ENCODE results near the gene DCDC2B. TPM values are rescaled to one million over a fixed set of nuclear protein-coding genes. Genes with fewer than 3 reads are reported as not detected.

Gene DCDC2B
- total RNA-seq, 1 experiment from 2014 or later, result not detected

- peaks cover 6% of the 10 kb centered on the region; the same call in 1 of the 2 replicates for H4K20me1 ChIP-seq (ENCODE audit: insufficient read depth, low read depth, low read length)
- peaks cover 22% of the 10 kb centered on the region for H3K36me3 ChIP-seq (ENCODE audit: insufficient read depth, low read length)
- peaks cover 42% of the 10 kb centered on the region for H3K79me2 ChIP-seq (ENCODE audit: low read length)
- no peaks in the 10 kb centered on the region for H3K9me2 ChIP-seq (replicated peaks; ENCODE audit: insufficient read depth, low read length)
- peak within 1 kb of the TSS; percentile 96 for H3K4me2 ChIP-seq (ENCODE audit: low read depth, low read length, poor library complexity, severe bottlenecking)
- H3K27me3 ChIP-seq (ENCODE audit: low read length), result no peaks in the 10 kb centered on the region
- peak within 1 kb of the TSS; percentile 84 for H3K9ac ChIP-seq (ENCODE audit: low read length)
- DNase-seq, result peak; percentile 97
- peak within 1 kb of the TSS; percentile 64; the same call in 1 of the 2 replicates for H2AFZ ChIP-seq (ENCODE audit: low read length)
- H3K9me3 ChIP-seq (ENCODE audit: low read length), result no peaks in the 10 kb centered on the region
- peak within 1 kb of the TSS; percentile 84 for H3K4me3 ChIP-seq (ENCODE audit: low read length)
- H3K4me1 ChIP-seq (ENCODE audit: low read length), result peaks cover 29% of the 10 kb centered on the region
- H3K27ac ChIP-seq (ENCODE audit: low read length), result peak within 1 kb of the TSS; percentile 75
Observed at GRCh38 chr1:32179443-32180185, 29.3 kb upstream of the DCDC2B start, which contains the start of gene TXLNA. TXLNA (plus strand) TSS chr1:32179675; CDS start chr1:32180346, 671 bp downstream.

DNA sequence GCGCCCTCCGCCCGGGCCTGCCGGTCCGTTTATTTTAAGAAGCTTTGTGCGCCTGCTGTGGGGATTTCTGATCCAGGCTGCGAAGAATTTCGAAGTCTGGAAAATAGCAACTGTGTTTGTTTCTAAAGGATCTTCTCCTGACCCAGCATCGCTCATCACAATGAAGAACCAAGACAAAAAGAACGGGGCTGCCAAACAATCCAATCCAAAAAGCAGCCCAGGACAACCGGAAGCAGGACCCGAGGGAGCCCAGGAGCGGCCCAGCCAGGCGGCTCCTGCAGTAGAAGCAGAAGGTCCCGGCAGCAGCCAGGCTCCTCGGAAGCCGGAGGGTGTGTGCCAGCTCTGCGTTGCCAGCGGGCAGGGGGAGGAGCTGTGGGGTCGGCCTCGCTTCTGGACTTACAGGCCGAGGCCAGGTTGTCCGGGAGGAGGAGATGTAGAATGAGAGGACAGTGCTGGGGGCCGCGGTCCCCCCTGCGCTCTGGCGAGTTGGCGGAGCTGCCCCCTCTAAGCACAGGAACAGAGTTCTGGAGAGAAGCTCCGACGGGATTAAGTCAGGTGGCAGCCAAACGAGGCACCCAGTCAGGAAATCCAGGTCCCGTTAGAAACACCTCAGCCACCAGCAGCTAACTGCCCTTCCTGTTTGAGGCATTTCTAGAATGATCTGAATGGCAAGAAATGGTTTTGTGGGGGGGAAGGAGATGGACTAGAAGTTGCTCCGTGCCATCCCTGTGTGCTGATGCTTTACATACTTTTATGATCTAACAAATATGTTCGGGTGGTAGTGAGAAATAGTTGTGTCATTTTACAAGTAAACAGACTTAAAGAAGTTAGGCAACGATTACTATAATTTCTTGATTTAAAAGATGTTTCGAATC is 28.5 kb upstream of the DCDC2B start:
- no peak overlapping the region; the same call in 1 of the 2 replicates for H2AFZ ChIP-seq (ENCODE audit: low read length)
- peak overlapping the region; percentile 84 for H3K9ac ChIP-seq (ENCODE audit: low read length)
- peak overlapping the region; percentile 96 for H3K4me2 ChIP-seq (ENCODE audit: low read depth, low read length, poor library complexity, severe bottlenecking)
- peak; percentile 68 for DNase-seq
- peak overlapping the region; percentile 84 for H3K4me3 ChIP-seq (ENCODE audit: low read length)
- H3K4me1 ChIP-seq (ENCODE audit: low read length), result peaks cover 29% of the 10 kb centered on the region
- peaks cover 48% of the 10 kb centered on the region for H3K79me2 ChIP-seq (ENCODE audit: low read length)
- H3K27me3 ChIP-seq (ENCODE audit: low read length), result no peaks in the 10 kb centered on the region
- no peaks in the 10 kb centered on the region for H3K9me2 ChIP-seq (replicated peaks; ENCODE audit: insufficient read depth, low read length)
- H4K20me1 ChIP-seq (ENCODE audit: insufficient read depth, low read depth, low read length), result peaks cover 6% of the 10 kb centered on the region
- peak overlapping the region; percentile 75 for H3K27ac ChIP-seq (ENCODE audit: low read length)
- H3K36me3 ChIP-seq (ENCODE audit: insufficient read depth, low read length), result peaks cover 27% of the 10 kb centered on the region
- no peaks in the 10 kb centered on the region for H3K9me3 ChIP-seq (ENCODE audit: low read length)

- Histone ChIP-seq H3K36me3 (ENCODE audit: insufficient read depth, low read length) (peaks cover 27% of the 10 kb centered on the region), H3K9ac (ENCODE audit: low read length) (peak overlapping the region; percentile 84), H2AFZ (ENCODE audit: low read length) (no peak overlapping the region), H3K4me2 (ENCODE audit: low read depth, low read length, poor library complexity, severe bottlenecking) (peak overlapping the region; percentile 96), H3K27me3 (ENCODE audit: low read length) (no peaks in the 10 kb centered on the region), H3K9me2 (replicated peaks; ENCODE audit: insufficient read depth, low read length) (no peaks in the 10 kb centered on the region), H3K79me2 (ENCODE audit: low read length) (peaks cover 52% of the 10 kb centered on the region), H3K27ac (ENCODE audit: low read length) (peak overlapping the region; percentile 75), H3K4me1 (ENCODE audit: low read length) (peaks cover 29% of the 10 kb centered on the region), H4K20me1 (ENCODE audit: insufficient read depth, low read depth, low read length) (peaks cover 6% of the 10 kb centered on the region), H3K9me3 (ENCODE audit: low read length) (no peaks in the 10 kb centered on the region), H3K4me3 (ENCODE audit: low read length) (peak overlapping the region; percentile 84)
- DNase-seq, result no peak
Observed at GRCh38 chr1:32181065-32181464, 27.8 kb upstream of the DCDC2B start.

DNA sequence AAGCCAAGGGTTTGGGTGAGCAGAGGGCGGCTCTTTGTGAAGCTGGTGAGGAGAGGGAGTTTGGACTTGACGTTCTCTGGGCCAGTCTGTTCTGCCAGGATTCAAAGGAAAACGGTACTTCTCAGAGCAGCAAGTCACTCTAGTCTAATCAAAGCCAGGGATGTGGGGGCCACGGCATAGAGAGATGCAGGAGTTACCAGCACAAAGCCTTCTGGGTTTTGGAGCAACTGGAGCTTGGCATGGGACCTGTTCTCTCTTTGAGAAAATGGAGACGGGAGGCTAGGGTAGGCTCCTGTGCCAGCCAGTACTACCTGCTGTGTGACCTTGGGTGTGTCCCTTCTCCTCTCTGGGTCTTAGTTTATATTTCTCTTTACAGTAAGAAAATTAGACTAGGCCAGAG is 27.3 kb upstream of the DCDC2B start:
- H3K36me3 ChIP-seq (ENCODE audit: insufficient read depth, low read length), result peaks cover 30% of the 10 kb centered on the region
- H3K9me3 ChIP-seq (ENCODE audit: low read length), result no peaks in the 10 kb centered on the region
- peak overlapping the region; percentile 96 for H3K4me2 ChIP-seq (ENCODE audit: low read depth, low read length, poor library complexity, severe bottlenecking)
- peaks cover 57% of the 10 kb centered on the region for H3K79me2 ChIP-seq (ENCODE audit: low read length)
- H3K4me3 ChIP-seq (ENCODE audit: low read length), result peak overlapping the region; percentile 84; the same call in 1 of the 2 replicates
- peaks cover 29% of the 10 kb centered on the region for H3K4me1 ChIP-seq (ENCODE audit: low read length)
- no peak overlapping the region for H2AFZ ChIP-seq (ENCODE audit: low read length)
- H3K9me2 ChIP-seq (replicated peaks; ENCODE audit: insufficient read depth, low read length), result no peaks in the 10 kb centered on the region
- H3K27me3 ChIP-seq (ENCODE audit: low read length), result no peaks in the 10 kb centered on the region
- H3K9ac ChIP-seq (ENCODE audit: low read length), result no peak overlapping the region
- H3K27ac ChIP-seq (ENCODE audit: low read length), result no peak overlapping the region
- peaks cover 6% of the 10 kb centered on the region for H4K20me1 ChIP-seq (ENCODE audit: insufficient read depth, low read depth, low read length)
- no peak for DNase-seq

- no peak overlapping the region for H3K4me3 ChIP-seq (ENCODE audit: low read length)
- H3K27ac ChIP-seq (ENCODE audit: low read length), result no peak overlapping the region
- no peak overlapping the region for H3K9ac ChIP-seq (ENCODE audit: low read length)
- no peak overlapping the region for H2AFZ ChIP-seq (ENCODE audit: low read length)
- H3K9me3 ChIP-seq (ENCODE audit: low read length), result no peaks in the 10 kb centered on the region
- peaks cover 6% of the 10 kb centered on the region for H4K20me1 ChIP-seq (ENCODE audit: insufficient read depth, low read depth, low read length)
- no peak for DNase-seq
- no peaks in the 10 kb centered on the region for H3K27me3 ChIP-seq (ENCODE audit: low read length)
- H3K79me2 ChIP-seq (ENCODE audit: low read length), result peaks cover 60% of the 10 kb centered on the region
- no peaks in the 10 kb centered on the region for H3K9me2 ChIP-seq (replicated peaks; ENCODE audit: insufficient read depth, low read length)
- H3K4me2 ChIP-seq (ENCODE audit: low read depth, low read length, poor library complexity, severe bottlenecking), result peak overlapping the region; percentile 96
- H3K4me1 ChIP-seq (ENCODE audit: low read length), result peaks cover 29% of the 10 kb centered on the region
- peaks cover 34% of the 10 kb centered on the region for H3K36me3 ChIP-seq (ENCODE audit: insufficient read depth, low read length)
Observed at GRCh38 chr1:32182060-32182459, 26.8 kb upstream of the DCDC2B start.

DNA sequence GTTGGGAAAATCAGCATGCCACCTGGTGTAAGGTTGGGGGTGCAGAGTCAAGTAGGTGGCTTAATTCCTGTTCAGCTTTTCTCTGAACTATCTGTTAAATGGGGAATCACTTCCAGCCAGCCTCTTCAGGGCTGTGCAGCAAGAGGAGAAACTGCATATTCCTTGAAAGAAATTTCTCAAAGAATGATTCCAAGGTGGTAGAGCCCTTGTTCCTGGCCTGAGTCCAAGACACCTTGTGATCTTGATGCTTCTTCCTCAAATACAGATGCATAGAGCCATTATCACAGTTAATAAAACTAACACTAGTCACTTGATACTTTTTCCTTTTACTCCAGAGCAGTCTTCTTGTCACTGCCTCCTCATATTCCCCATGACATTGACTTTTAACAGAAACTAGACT is 24.2 kb upstream of the DCDC2B start:
- no peak overlapping the region for H3K4me3 ChIP-seq (ENCODE audit: low read length)
- no peak overlapping the region for H3K4me2 ChIP-seq (ENCODE audit: low read depth, low read length, poor library complexity, severe bottlenecking)
- no peak for DNase-seq
- H3K9me3 ChIP-seq (ENCODE audit: low read length), result no peaks in the 10 kb centered on the region
- peaks cover 18% of the 10 kb centered on the region for H3K4me1 ChIP-seq (ENCODE audit: low read length)
- H3K36me3 ChIP-seq (ENCODE audit: insufficient read depth, low read length), result peaks cover 58% of the 10 kb centered on the region
- H4K20me1 ChIP-seq (ENCODE audit: insufficient read depth, low read depth, low read length), result peaks cover 13% of the 10 kb centered on the region
- H3K9me2 ChIP-seq (replicated peaks; ENCODE audit: insufficient read depth, low read length), result no peaks in the 10 kb centered on the region
- H3K9ac ChIP-seq (ENCODE audit: low read length), result no peak overlapping the region
- no peak overlapping the region for H2AFZ ChIP-seq (ENCODE audit: low read length)
- peaks cover 64% of the 10 kb centered on the region for H3K79me2 ChIP-seq (ENCODE audit: low read length)
- H3K27ac ChIP-seq (ENCODE audit: low read length), result no peak overlapping the region
- no peaks in the 10 kb centered on the region for H3K27me3 ChIP-seq (ENCODE audit: low read length)

- Histone ChIP-seq H3K36me3 (ENCODE audit: insufficient read depth, low read length) (peaks cover 62% of the 10 kb centered on the region), H3K79me2 (ENCODE audit: low read length) (peaks cover 52% of the 10 kb centered on the region), H3K4me2 (ENCODE audit: low read depth, low read length, poor library complexity, severe bottlenecking) (no peak overlapping the region), H3K4me3 (ENCODE audit: low read length) (no peak overlapping the region), H4K20me1 (ENCODE audit: insufficient read depth, low read depth, low read length) (peaks cover 13% of the 10 kb centered on the region), H3K4me1 (ENCODE audit: low read length) (peaks cover 11% of the 10 kb centered on the region), H3K9me3 (ENCODE audit: low read length) (no peaks in the 10 kb centered on the region), H3K9me2 (replicated peaks; ENCODE audit: insufficient read depth, low read length) (no peaks in the 10 kb centered on the region), H3K27ac (ENCODE audit: low read length) (peak overlapping the region; percentile 56; the same call in 1 of the 2 replicates), H2AFZ (ENCODE audit: low read length) (no peak overlapping the region), H3K27me3 (ENCODE audit: low read length) (no peaks in the 10 kb centered on the region), H3K9ac (ENCODE audit: low read length) (no peak overlapping the region; the same call in 1 of the 2 replicates)
- DNase-seq, result no peak
Observed at GRCh38 chr1:32186077-32186476, 22.8 kb upstream of the DCDC2B start.

DNA sequence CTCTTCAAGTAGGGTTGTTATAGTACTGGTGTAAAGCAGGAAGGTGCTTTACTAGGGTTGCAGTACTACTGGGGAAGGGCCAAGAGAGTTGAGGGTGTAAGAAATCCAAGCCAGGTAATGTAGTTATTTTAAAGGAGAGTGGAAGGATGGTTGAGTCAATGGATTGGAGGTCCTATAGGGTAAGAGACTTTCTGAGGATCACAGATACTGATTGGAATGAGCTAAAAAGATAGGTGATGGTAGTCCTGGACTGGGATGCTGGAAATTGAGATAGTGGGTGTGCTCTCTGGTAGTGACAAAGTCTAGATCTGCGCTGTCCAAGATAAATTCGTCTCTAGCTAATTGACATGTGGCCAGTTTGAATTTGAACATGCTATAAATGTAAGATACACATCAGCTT is 22.4 kb upstream of the DCDC2B start:
- DNase-seq, result no peak
- Histone ChIP-seq H3K27me3 (ENCODE audit: low read length) (no peaks in the 10 kb centered on the region), H3K36me3 (ENCODE audit: insufficient read depth, low read length) (peaks cover 58% of the 10 kb centered on the region), H3K9me3 (ENCODE audit: low read length) (no peaks in the 10 kb centered on the region), H3K4me2 (ENCODE audit: low read depth, low read length, poor library complexity, severe bottlenecking) (no peak overlapping the region), H3K4me1 (ENCODE audit: low read length) (peaks cover 7% of the 10 kb centered on the region), H2AFZ (ENCODE audit: low read length) (no peak overlapping the region), H3K9ac (ENCODE audit: low read length) (no peak overlapping the region; the same call in 1 of the 2 replicates), H3K9me2 (replicated peaks; ENCODE audit: insufficient read depth, low read length) (no peaks in the 10 kb centered on the region), H3K27ac (ENCODE audit: low read length) (peak overlapping the region; percentile 56; the same call in 1 of the 2 replicates), H3K4me3 (ENCODE audit: low read length) (no peak overlapping the region), H4K20me1 (ENCODE audit: insufficient read depth, low read depth, low read length) (peaks cover 13% of the 10 kb centered on the region), H3K79me2 (ENCODE audit: low read length) (peaks cover 47% of the 10 kb centered on the region)

Measured in Karpas-422 (cell line).